ENCODE results near the gene LDB2.

DNA sequence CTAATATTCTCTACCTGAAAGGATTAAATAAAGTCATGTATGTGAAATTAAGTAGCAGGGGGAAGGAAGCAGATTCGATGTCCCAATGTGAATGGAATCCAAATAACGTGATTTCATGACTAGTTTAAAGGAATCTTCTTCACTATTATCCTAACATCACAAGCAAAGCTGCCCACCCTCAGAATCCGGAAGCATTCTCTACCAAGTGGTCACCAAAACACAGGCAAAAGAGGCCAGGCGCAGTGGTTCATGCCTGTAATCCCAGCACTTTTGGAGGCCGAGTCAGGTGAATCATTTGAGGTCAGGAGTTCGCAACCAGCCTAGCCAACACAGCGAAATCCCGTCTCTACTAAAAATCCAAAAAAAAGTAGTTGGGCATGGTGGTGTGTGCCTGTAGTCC, 212.9 kb downstream of the LDB2 start:
- TF ChIP-seq CTCF (IDR thresholded peaks at IDR 0.05; ENCODE audit: low read depth, low read length, poor library complexity, severe bottlenecking) (no peak), EZH2phosphoT487 (IDR thresholded peaks at IDR 0.05; ENCODE audit: borderline replicate concordance, low read length) (no peak)
